ENCODE data around the gene CYP2W1.

DNA sequence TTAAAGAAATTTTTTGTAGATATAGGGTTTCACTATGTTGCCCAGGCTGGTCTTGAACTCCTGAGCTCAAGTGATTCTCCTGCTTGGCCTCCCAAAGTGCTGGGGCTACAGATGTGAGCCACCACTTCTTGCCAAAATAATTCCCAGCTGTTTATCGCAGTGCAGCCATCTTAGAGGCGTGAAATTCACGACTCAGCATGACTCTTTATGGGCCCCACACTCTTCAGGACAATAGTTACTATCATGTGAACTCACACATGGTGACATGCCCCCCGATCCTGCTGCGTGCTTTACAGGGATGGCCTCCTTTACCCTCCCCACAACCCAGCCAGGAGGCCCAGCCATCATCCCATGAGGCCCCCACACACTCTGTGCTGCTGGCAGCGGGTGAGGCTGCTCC lies 12.2 kb upstream of the CYP2W1 start:
- no peak for TF ChIP-seq EP300 (IDR thresholded peaks at IDR 0.05)
- TF ChIP-seq CTCF (IDR thresholded peaks at IDR 0.05) = no peak
- TF ChIP-seq POLR2A (IDR thresholded peaks at IDR 0.05) = no peak
